Anterior cingulate cortex (tissue), 58 donors: ENCODE measurements around the gene BGN.

Experiments
- DNase-seq, 58 donors: peaks; one replicate each; lab custom pipeline; 2025; lab: John Stamatoyannopoulos, UW

BGN gene

GRCh38 chrX:153494541-153495361 is at the start of gene BGN:
Gene BGN, plus strand, starts transcription at chrX:153494980. Its CDS starts 9,652 bp downstream, at chrX:153504632.
- DNase-seq: peak in 24 of 58 donors; percentile 8 to 65 (median 38)

GRCh38 chrX:153445106-153445855 is 49.5 kb upstream of the BGN start:
- DNase-seq: no peak

GRCh38 chrX:153445856-153446635 is 48.7 kb upstream of the BGN start, which contains the start of gene TREX2:
Gene TREX2, minus strand, starts transcription at chrX:153446056. Its CDS starts 626 bp downstream, at chrX:153445430.
- no peak for DNase-seq

- no peak for DNase-seq
Observed at GRCh38 chrX:153446636-153446936, 48.2 kb upstream of the BGN start.

GRCh38 chrX:153446950-153447580 is 47.7 kb upstream of the BGN start:
- DNase-seq: no peak

- no peak for DNase-seq
Observed at GRCh38 chrX:153447581-153447960, 47.2 kb upstream of the BGN start.

GRCh38 chrX:153448556-153449367 is 46.0 kb upstream of the BGN start:
- DNase-seq: no peak

- DNase-seq: no peak
Observed at GRCh38 chrX:153449368-153450113, 45.2 kb upstream of the BGN start.

- no peak for DNase-seq
Observed at GRCh38 chrX:153450114-153450948, 44.4 kb upstream of the BGN start.

- DNase-seq: no peak
Observed at GRCh38 chrX:153450949-153451277, 43.9 kb upstream of the BGN start.

- DNase-seq: no peak
Observed at GRCh38 chrX:153454901-153455550, 39.8 kb upstream of the BGN start.

- no peak for DNase-seq
Observed at GRCh38 chrX:153455571-153455970, 39.2 kb upstream of the BGN start.

GRCh38 chrX:153456161-153456560 is 38.6 kb upstream of the BGN start:
- peak in 40 of 58 donors; percentile 2 to 72 (median 31) for DNase-seq

- DNase-seq: no peak
Observed at GRCh38 chrX:153456704-153457103, 38.1 kb upstream of the BGN start.

GRCh38 chrX:153457136-153457825 is 37.5 kb upstream of the BGN start:
- no peak for DNase-seq

GRCh38 chrX:153457827-153458466 is 36.8 kb upstream of the BGN start:
- DNase-seq: no peak

GRCh38 chrX:153458476-153458875 is 36.3 kb upstream of the BGN start:
- DNase-seq: no peak
